ENCODE data around the gene PTPRD.

PTPRD gene

GRCh38 chr9:8673830-8674229 is 1939.0 kb downstream of the PTPRD start:
- in situ Hi-C loops (cut with MboI; ENCODE audit: low sequenced_read_pairs), result no loop called here

- in situ Hi-C loops (cut with MboI; ENCODE audit: low sequenced_read_pairs), result no loop called here
Measured at GRCh38 chr9:8670751-8671150, 1942.1 kb downstream of the PTPRD start.

- in situ Hi-C loops (cut with MboI; ENCODE audit: low sequenced_read_pairs), result no loop called here
Measured at GRCh38 chr9:8668751-8669150, 1944.1 kb downstream of the PTPRD start.

- in situ Hi-C loops (cut with MboI; ENCODE audit: low sequenced_read_pairs), result no loop called here
Measured at GRCh38 chr9:8668231-8668630, 1944.6 kb downstream of the PTPRD start.

GRCh38 chr9:8666060-8666459 is 1946.7 kb downstream of the PTPRD start:
- in situ Hi-C loops (cut with MboI; ENCODE audit: low sequenced_read_pairs), result no loop called here

- in situ Hi-C loops (cut with MboI; ENCODE audit: low sequenced_read_pairs), result no loop called here
Measured at GRCh38 chr9:8660383-8660782, 1952.4 kb downstream of the PTPRD start.

- in situ Hi-C loops (cut with MboI; ENCODE audit: low sequenced_read_pairs), result no loop called here
Measured at GRCh38 chr9:8659108-8659507, 1953.7 kb downstream of the PTPRD start.

GRCh38 chr9:8655071-8655470 is 1957.7 kb downstream of the PTPRD start:
- in situ Hi-C loops (cut with MboI; ENCODE audit: low sequenced_read_pairs), result no loop called here

- in situ Hi-C loops (cut with MboI; ENCODE audit: low sequenced_read_pairs), result no loop called here
Measured at GRCh38 chr9:8653855-8654254, 1958.9 kb downstream of the PTPRD start.

- in situ Hi-C loops (cut with MboI; ENCODE audit: low sequenced_read_pairs), result no loop called here
Measured at GRCh38 chr9:8653111-8653510, 1959.7 kb downstream of the PTPRD start.

GRCh38 chr9:8652255-8652654 is 1960.5 kb downstream of the PTPRD start:
- in situ Hi-C loops (cut with MboI; ENCODE audit: low sequenced_read_pairs), result no loop called here

GRCh38 chr9:8651846-8652215 is 1961.0 kb downstream of the PTPRD start:
- in situ Hi-C loops (cut with MboI; ENCODE audit: low sequenced_read_pairs), result no loop called here

GRCh38 chr9:8651070-8651845 is 1961.5 kb downstream of the PTPRD start:
- in situ Hi-C loops (cut with MboI; ENCODE audit: low sequenced_read_pairs), result no loop called here

GRCh38 chr9:8649807-8650206 is 1963.0 kb downstream of the PTPRD start:
- in situ Hi-C loops (cut with MboI; ENCODE audit: low sequenced_read_pairs), result no loop called here

GRCh38 chr9:8649160-8649559 is 1963.6 kb downstream of the PTPRD start:
- in situ Hi-C loops (cut with MboI; ENCODE audit: low sequenced_read_pairs), result no loop called here

- in situ Hi-C loops (cut with MboI; ENCODE audit: low sequenced_read_pairs), result no loop called here
Measured at GRCh38 chr9:8648271-8648845, 1964.4 kb downstream of the PTPRD start.

- in situ Hi-C loops (cut with MboI; ENCODE audit: low sequenced_read_pairs), result no loop called here
Measured at GRCh38 chr9:8647824-8648223, 1965.0 kb downstream of the PTPRD start.

GRCh38 chr9:8644571-8644970 is 1968.2 kb downstream of the PTPRD start:
- in situ Hi-C loops (cut with MboI; ENCODE audit: low sequenced_read_pairs), result no loop called here

GRCh38 chr9:8643896-8644295 is 1968.9 kb downstream of the PTPRD start:
- in situ Hi-C loops (cut with MboI; ENCODE audit: low sequenced_read_pairs), result no loop called here

GRCh38 chr9:8643464-8643863 is 1969.3 kb downstream of the PTPRD start:
- in situ Hi-C loops (cut with MboI; ENCODE audit: low sequenced_read_pairs), result no loop called here

- in situ Hi-C loops (cut with MboI; ENCODE audit: low sequenced_read_pairs), result no loop called here
Measured at GRCh38 chr9:8640761-8641160, 1972.0 kb downstream of the PTPRD start.

GRCh38 chr9:8637626-8638025 is 1975.2 kb downstream of the PTPRD start:
- in situ Hi-C loops (cut with MboI; ENCODE audit: low sequenced_read_pairs), result no loop called here

- in situ Hi-C loops (cut with MboI; ENCODE audit: low sequenced_read_pairs), result no loop called here
Measured at GRCh38 chr9:8633784-8634183, 1979.0 kb downstream of the PTPRD start.
